Measurements from ENCODE around the gene KRTAP27-1.

The KRTAP27-1 gene

GRCh38 chr21:30289215-30289614, 48.3 kb downstream of the KRTAP27-1 start, which contains the start of gene KRTAP25-1:
TSS of gene KRTAP25-1 (minus strand) at chr21:30289514. CDS start at chr21:30289490, 24 bp downstream.
- no peak for DNase-seq (ENCODE audit: low read depth in 2 of 2)
